ENCODE results near the gene FPR1. TPM values are rescaled to one million over a fixed set of nuclear protein-coding genes. Genes with fewer than 3 reads are reported as not detected.
A peak's percentile ranks its signal among the peaks of the same experiment; 100 is the strongest.

The FPR1 gene
- total RNA-seq, 6 donors from 2014 or later, result 17.0 to 105 (median 39.8) TPM

- 3 to 6% methylated on average over 18 to 57 of the region's 83 CpGs for WGBS, 2 donors
- H3K4me1 ChIP-seq, result peaks cover 0 to 9% (median 7%) of the 10 kb centered on the region in 4 donors
- no peak for ATAC-seq (ENCODE audit: low FRiP score in 2 of 2)
- no peaks in the 10 kb centered on the region for H3K36me3 ChIP-seq
- peak in 1 of 2 donors; percentile 85 for DNase-seq
- no peak overlapping the region for H3K27ac ChIP-seq
- H3K9me3 ChIP-seq, result no peaks in the 10 kb centered on the region
- TF ChIP-seq EP300 (IDR thresholded peaks at IDR 0.05) (no peak), POLR2AphosphoS5 (IDR thresholded peaks at IDR 0.05) (no peak), CTCF (IDR thresholded peaks at IDR 0.05) (no peak), POLR2A (IDR thresholded peaks at IDR 0.05) (no peak)
- peak overlapping the region in 2 of 4 donors; percentile 6 to 17 for H3K4me3 ChIP-seq
- H3K27me3 ChIP-seq, result peaks cover 0 to 22% (median 13%) of the 10 kb centered on the region in 4 donors
Measured at GRCh38 chr19:51719251-51719988, 32.3 kb downstream of the FPR1 start.

DNA sequence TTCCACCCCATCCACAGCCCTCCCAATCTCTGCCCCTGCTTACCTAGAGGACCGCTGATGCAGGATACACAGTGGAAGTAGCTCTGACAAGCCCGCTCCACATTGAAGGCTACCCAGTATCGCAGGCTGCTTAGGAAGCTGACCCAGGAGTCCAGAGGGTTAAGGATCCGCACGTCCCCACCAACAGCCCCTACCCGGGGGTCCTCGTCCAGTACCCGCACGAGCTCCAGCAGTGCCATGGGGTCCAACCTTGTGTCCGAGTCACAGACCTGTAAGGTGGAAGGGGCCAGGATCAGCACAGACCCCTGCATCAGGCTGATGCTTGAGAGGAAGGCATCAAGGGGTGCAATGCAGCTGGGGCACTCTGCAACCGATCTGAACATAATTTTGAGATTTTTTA, 34.8 kb downstream of the FPR1 start:
- Histone ChIP-seq H3K9me3 (no peaks in the 10 kb centered on the region), H3K4me3 (no peak overlapping the region), H3K27me3 (peaks cover 0 to 21% (median 11%) of the 10 kb centered on the region in 4 donors), H3K4me1 (peaks cover 0 to 9% (median 7%) of the 10 kb centered on the region in 4 donors), H3K27ac (no peak overlapping the region), H3K36me3 (no peaks in the 10 kb centered on the region)
- WGBS, 2 donors, result 84 to 88% methylated on average over 11 of the region's 11 CpGs
- TF ChIP-seq POLR2AphosphoS5 (IDR thresholded peaks at IDR 0.05) (no peak), CTCF (IDR thresholded peaks at IDR 0.05) (no peak), EP300 (IDR thresholded peaks at IDR 0.05) (no peak), POLR2A (IDR thresholded peaks at IDR 0.05) (no peak)
- DNase-seq (no peak), ATAC-seq (ENCODE audit: low FRiP score in 2 of 2) (no peak)

DNA sequence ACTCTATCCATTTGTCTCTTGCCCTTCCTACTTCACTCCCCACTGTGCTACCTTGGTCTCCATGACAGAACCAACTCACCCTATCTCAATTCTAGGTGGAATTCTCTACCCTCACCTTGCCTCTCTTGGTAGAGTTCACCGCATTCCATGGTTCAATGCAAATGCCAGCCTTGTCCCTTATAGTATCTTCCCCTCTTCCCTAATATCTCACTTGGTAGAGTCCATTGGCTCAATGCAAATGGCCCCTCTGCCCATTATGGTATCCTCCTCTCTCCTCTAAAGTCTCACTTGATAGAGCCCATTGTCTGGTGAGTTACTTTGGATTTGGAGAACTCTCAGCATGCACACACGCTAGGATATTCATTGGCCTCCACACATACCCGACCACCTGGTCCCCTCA, 35.8 kb downstream of the FPR1 start:
- Histone ChIP-seq H3K9me3 (no peaks in the 10 kb centered on the region), H3K4me1 (peaks cover 0 to 9% (median 7%) of the 10 kb centered on the region in 4 donors), H3K27ac (no peak overlapping the region), H3K36me3 (no peaks in the 10 kb centered on the region), H3K4me3 (no peak overlapping the region), H3K27me3 (peaks cover 0 to 17% (median 11%) of the 10 kb centered on the region in 4 donors)
- TF ChIP-seq CTCF (IDR thresholded peaks at IDR 0.05), result no peak
- TF ChIP-seq EP300 (IDR thresholded peaks at IDR 0.05), result no peak
- no peak for TF ChIP-seq POLR2AphosphoS5 (IDR thresholded peaks at IDR 0.05)
- no peak for TF ChIP-seq POLR2A (IDR thresholded peaks at IDR 0.05)
- 85 to 90% methylated on average over 3 of the region's 3 CpGs for WGBS, 2 donors
- no peak for ATAC-seq (ENCODE audit: low FRiP score in 2 of 2)
- no peak for DNase-seq

GRCh38 chr19:51714848-51715247, 36.8 kb downstream of the FPR1 start:
- Histone ChIP-seq H3K27ac (no peak overlapping the region), H3K4me1 (peaks cover 0 to 8% (median 7%) of the 10 kb centered on the region in 4 donors), H3K9me3 (no peaks in the 10 kb centered on the region), H3K27me3 (peaks cover 0 to 13% (median 5%) of the 10 kb centered on the region in 4 donors), H3K4me3 (no peak overlapping the region), H3K36me3 (no peaks in the 10 kb centered on the region)
- ATAC-seq (ENCODE audit: low FRiP score in 2 of 2), result peak in 1 of 2 donors; percentile 55
- DNase-seq, result no peak
- no peak for TF ChIP-seq POLR2A (IDR thresholded peaks at IDR 0.05)
- no peak for TF ChIP-seq CTCF (IDR thresholded peaks at IDR 0.05)
- TF ChIP-seq POLR2AphosphoS5 (IDR thresholded peaks at IDR 0.05), result no peak
- no peak for TF ChIP-seq EP300 (IDR thresholded peaks at IDR 0.05)
- 53 to 58% methylated on average over 3 of the region's 3 CpGs for WGBS, 2 donors
